GDM1 (cell line): ENCODE data around the gene ARHGAP4.
A peak's percentile ranks its signal among the peaks of the same experiment; 100 is the strongest.

Experiments used
- DNase-seq: peaks from one replicate; lab custom pipeline; 2025; lab: John Stamatoyannopoulos, UW

ARHGAP4 gene

GRCh38 chrX:153906126-153906917 lies 19.7 kb downstream of the ARHGAP4 start:
- no peak for DNase-seq

GRCh38 chrX:153905481-153906095 lies 20.5 kb downstream of the ARHGAP4 start:
- DNase-seq = no peak

DNA sequence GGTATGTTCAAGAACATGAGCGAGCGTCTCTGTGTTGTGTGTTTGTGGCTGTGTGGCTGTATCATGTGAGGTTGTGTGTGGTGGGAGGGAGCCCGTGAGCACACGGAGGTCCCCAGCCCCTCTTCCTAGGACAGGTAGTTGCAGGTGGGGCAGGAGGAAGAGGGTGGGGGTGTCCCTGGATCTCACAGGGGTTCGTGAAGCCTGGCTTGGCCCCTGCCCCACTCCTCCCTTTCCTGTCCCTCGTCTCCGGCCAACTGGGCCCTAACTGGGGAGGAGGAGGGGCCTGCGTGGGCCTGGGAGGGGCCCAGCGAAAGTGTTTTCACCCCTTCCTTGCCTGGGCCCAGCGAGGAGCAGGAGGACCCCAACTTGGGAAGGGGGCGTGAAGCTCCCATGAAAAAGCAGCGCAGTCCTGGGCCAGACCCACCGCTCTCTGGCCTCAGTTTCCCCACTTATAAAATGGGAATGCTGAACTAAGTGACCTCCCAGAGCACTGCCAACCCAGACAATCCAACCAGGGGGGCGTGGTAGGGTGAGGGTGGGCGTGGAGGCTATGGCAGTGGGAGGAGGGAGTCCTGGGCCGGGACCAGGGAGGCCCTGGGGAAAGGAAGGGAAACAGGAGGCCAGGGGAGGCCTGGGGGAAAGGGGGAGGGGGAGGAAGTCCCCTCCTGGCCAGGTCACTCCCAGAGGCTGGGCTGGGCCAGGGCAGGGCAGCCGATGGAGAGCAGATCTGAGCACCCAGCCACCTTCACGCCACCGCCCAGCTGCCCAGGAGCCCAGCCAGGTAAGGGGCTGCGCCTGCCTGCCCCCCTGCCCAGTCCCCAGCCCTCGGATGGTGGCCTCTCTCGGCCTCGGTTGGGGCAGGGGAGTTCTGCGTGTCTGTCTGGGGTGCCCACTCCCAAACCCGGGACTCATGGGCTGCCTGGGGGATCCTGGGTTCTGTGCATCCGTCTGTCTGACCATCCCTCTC lies 21.8 kb downstream of the ARHGAP4 start, which contains the start of gene AVPR2:
Gene AVPR2, plus strand, starts transcription at position 683 of the 967 bp plus-strand sequence. CDS start 473 bp downstream, outside the sequence.
- no peak for DNase-seq

DNA sequence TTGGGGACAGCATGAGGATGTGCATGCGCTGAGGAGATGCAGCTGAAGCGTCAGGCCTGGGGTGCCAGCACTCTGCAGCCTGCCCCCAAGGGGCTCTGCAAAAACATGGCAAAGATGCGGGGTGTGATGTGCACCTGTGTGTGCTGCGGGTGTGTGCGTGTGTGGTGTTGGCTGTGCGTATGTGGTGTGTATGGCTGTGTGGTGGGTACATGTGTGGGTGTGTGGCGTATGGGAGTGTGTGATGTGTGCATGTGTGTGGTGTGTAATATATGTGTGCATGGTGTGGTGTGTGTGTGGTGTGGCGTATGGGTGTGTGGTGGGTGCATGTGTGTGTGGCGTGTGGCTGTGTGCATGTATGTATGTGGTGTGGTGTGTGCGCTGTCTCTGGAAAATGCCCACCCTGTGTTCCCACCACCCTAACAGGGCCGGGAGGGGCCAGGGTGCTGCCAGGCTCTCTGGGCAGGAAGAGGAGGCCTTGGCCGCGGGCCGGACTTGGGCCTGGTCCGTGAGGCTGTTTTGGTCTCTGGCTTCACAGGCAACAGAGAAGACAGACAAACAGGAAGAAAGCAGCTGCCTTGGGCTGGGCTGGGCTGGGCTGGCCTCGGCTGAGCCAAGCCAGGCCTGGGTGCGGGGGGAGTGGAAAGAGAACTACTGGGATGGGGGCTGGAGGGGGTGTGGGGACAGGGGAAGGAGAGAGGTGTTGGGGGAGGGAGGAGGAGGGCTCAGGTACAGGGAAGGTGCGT lies 22.7 kb downstream of the ARHGAP4 start:
- no peak for DNase-seq

- DNase-seq = no peak
Measured at GRCh38 chrX:153902385-153902784, 23.7 kb downstream of the ARHGAP4 start.

DNA sequence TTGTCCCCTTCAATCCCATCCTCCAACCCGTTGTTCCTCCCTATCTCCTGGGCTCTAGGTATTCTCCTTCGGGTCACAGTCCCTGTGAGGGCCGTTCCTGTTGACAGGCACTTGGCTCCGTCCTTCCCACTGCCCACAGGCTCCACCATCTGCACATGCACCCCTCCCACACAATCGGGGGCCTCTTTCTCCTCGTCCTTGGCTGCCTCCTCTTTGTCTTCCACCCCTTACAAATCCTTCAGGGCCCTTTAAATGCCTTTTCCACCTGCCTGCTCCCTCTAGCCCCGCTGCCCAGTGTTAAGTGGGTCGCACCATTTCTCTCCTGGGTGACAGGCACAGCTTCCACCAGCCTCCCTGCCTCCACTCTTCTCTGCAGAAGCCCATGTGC lies 24.3 kb downstream of the ARHGAP4 start:
- no peak for DNase-seq

DNA sequence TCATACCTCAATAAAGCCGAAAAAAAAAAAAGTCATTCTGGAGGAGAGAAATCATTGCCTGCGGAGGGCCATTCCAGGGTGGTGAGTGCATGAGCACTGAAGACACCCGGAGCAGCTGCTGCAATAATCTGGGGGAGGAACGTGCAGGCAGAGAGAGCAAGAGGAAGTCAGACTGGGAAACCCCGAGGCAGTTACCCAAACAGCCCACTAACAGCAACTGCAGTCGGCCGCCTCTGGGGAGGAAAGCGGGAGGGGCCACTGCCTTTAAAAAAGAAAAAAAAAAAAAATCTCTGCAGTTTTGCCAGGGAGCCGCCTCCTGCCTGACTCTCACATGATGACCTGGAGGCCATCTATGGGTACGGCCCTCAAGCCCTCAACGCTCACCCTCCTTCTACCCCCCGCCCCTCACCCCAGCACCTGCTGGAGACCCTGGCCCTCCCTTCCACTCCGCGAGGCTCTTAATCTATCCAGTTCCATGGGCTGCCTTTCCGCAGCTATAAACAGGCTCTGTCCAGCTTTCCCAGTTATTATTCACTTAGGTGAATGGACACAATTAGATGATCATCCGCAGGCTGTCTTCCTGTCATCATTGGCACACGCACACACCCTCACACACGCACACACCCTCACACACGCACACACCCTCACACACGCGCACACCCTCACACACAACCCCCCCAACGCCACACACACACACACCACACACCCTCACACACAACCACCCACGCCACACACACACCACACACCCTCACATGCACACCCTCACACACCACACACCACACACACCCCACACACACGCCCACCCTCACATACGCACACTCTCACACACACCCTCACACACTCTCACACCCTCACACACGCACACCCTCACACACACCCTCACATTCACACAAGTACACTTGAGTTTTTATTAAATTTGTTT lies 25.0 kb downstream of the ARHGAP4 start:
- peak; percentile 80 for DNase-seq

GRCh38 chrX:153897899-153898298 lies 28.2 kb downstream of the ARHGAP4 start:
- no peak for DNase-seq

GRCh38 chrX:153889123-153889522 lies 36.9 kb downstream of the ARHGAP4 start:
- DNase-seq = no peak

DNA sequence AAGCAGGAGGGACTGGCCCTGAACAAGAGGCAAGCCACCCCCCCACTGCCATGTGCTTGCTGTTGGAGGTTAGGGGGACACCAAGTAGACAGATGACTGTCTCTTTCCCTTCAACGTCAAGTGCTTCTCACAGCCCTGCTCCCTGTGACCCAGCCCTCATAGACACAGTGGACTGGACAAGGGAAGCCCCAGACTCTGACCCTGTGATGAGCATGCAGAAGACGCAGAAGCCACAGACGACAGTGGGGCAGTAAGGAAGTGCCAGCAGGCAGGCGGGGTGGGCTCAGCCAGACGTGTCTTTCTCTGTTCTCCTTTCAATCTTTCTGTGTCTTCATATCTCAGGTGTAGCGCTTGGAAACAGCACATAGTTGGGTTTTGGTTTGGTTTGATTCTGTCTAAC lies 37.7 kb downstream of the ARHGAP4 start:
- DNase-seq = no peak

DNA sequence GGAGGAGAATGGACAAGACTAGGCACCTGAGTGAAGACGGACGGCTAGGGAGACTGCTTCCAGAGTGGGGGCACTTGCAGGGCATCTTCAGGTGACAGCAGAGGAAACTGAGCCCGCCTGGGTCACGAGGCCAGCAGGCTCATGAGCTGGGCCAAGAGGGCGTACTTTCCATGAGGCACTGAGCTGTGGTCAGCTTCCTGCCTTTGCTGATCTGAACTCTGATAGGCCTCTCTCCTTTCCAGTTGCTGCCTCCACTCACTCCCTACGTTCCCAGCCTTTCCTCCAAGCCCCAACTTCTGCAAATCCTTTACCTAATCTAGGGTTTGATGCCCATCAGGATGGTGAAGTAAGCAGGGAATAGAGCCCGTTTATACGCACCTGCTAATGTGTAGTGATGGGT lies 38.7 kb downstream of the ARHGAP4 start:
- no peak for DNase-seq

GRCh38 chrX:153886915-153887314 lies 39.1 kb downstream of the ARHGAP4 start:
- DNase-seq = no peak

- no peak for DNase-seq
Measured at GRCh38 chrX:153885968-153886903, 39.8 kb downstream of the ARHGAP4 start, which contains the start of gene L1CAM. Gene L1CAM, minus strand, starts transcription at chrX:153886173. Its CDS starts 10,337 bp downstream, at chrX:153875836.

GRCh38 chrX:153885208-153885787 lies 40.8 kb downstream of the ARHGAP4 start:
- DNase-seq = no peak

- DNase-seq = no peak
Measured at GRCh38 chrX:153884590-153884989, 41.5 kb downstream of the ARHGAP4 start.

DNA sequence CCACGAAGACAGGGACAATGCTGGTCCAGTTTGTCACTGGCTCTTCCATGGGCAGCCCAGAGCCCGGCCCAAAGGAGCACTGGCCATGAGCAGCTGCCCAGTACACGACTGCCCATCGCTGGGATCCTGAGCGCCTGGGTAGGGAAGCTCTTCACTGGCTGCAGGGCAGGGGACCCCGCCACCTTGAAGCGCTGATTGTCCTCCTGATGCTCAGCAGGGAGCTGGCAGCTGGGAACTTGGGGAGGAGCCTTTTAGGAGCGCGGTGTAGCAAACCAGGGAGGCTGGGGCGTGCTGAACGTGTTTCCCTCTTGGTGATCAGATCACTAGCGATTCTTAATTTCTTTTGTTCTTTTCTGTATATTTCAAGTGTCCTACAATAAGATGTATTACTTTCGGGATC lies 41.9 kb downstream of the ARHGAP4 start:
- no peak for DNase-seq

DNA sequence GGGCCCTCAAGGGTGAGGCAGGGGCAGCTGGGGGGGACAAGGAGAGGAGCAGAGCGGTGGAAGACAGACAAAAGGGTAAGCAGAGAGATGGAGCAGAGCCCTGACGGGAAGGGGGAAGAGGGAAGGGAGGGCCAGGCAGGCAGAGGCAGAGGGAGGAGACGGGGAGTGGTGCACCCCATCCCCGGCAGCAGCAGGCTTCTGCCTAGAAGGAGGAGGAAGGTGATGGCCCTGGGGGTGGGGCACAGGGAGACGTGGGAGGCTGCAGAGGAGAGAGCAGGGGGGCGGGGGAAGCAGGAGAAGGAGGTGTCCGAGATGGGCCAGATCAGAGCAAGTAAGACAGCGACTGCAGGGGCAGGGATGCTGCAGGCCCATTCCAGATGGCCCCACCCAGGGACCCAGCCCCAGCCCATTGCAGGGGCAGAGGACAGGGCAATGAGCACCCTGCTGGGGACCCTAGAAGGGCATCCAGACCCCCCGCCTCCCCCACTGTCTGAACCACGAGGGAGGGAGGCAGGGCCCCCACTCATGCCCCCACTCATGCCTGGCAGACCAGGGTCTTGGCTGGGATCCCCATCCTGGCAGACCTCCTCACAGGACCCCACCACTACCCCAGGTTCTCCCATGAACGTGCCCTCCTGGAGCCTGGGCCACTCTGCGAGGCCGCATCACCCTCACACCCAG lies 42.8 kb downstream of the ARHGAP4 start:
- DNase-seq = no peak

GRCh38 chrX:153882557-153882956 lies 43.5 kb downstream of the ARHGAP4 start:
- DNase-seq = no peak
